AG04450 (cell line): ENCODE measurements around the gene UGGT1. TPM values are rescaled to one million over a fixed set of nuclear protein-coding genes. Genes with fewer than 3 reads are reported as not detected.
"Not testable (repeated sequence)": the region's sequence is repeated elsewhere in the genome, so short reads cannot be mapped to it uniquely, and the experiment has no call there.

Source experiments
- CTCF ChIA-PET: fragments of 300-600, 350-600 bp; formaldehyde crosslinking; extraction: SDS; loops from one replicate; lab custom pipeline; 2022; ENCODE audit warnings: antibody characterized with exemption, inconsistent platforms; lab: Charles Lee
- POLR2A ChIA-PET: fragments of 350-600 bp; formaldehyde crosslinking; extraction: SDS; loops from one replicate; lab custom pipeline; 2021; ENCODE audit warnings: antibody characterized with exemption, inconsistent platforms; lab: Yijun Ruan, JAX
- DNase-seq: peaks from one replicate; pipeline ENCODE4 v3.0.0-alpha.2; 2011; ENCODE audit warnings: low read depth, low spot score
- H3K27ac ChIP-seq: one replicate; pipeline ENCODE4 v1.5.1; 2012; ENCODE audit warnings: low read depth, low read length, control low read depth
- H3K27me3 ChIP-seq: one replicate; pipeline ENCODE4 v1.6.0; 2012; ENCODE audit warnings: low read length; ENCODE audit not compliant: control insufficient read depth, insufficient read depth
- H3K4me3 ChIP-seq: 2 replicates; pipeline ENCODE4 v1.5.1; 2011; ENCODE audit warnings: mild to moderate bottlenecking, low read depth, low read length, control low read depth
- H3K9me3 ChIP-seq: 2 replicates; pipeline ENCODE4 v1.5.1; 2012; ENCODE audit warnings: low read length; ENCODE audit not compliant: control insufficient read depth, insufficient read depth
- polyA plus RNA-seq: library from polyadenylated mRNA; depleted of rRNA; stranded (reverse); fragments of >200 nt; gene quantifications from 2 replicates; pipeline ENCODE4 v1.2.3, GENCODE V29; 2011
- TF ChIP-seq, protein P1 (sequence below): IDR thresholded peaks from 2 replicates; pipeline ENCODE4 v1.5.1; 2011; ENCODE audit warnings: low read depth, low read length, control low read depth, inconsistent platforms

The UGGT1 gene
- polyA plus RNA-seq, 1 experiment, result 61.4 TPM

DNA sequence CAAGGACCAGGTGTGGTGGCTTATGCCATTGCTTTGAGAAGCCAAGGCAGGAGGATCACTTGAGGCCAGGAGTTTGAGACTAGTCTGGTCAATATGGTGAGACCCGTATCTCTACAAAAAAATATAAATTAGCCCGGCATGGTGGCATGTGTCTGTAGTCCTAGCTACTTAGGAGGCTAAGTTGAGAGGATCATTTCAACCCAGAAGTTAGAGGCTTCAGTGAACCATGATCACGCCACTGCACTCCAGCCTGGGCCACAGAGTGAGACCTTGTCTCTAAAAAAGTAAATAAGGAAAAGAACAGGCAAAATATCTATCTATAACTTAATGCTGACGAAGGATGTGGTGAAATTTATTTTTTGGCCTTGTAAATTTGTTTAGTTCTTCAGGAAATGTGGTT is 78.1 kb downstream of the UGGT1 start:
- CTCF ChIA-PET, result interaction anchor here (0.6 to 1.3 kb wide), 4 partner anchors 9 to 154 kb away, joined by 3 to 6 read pairs (median 3); no protein-coding TSS in a partner anchor
- DNase-seq, result no peak
- Histone ChIP-seq H3K4me3 (no peak overlapping the region), H3K27me3 (no peaks in the 10 kb centered on the region), H3K9me3 (no peaks in the 10 kb centered on the region), H3K27ac (no peak overlapping the region)
- POLR2A ChIA-PET, result interaction anchor here (0.6 to 1.6 kb wide), 7 partner anchors 10 to 147 kb away, joined by 3 to 8 read pairs (median 4); no protein-coding TSS in a partner anchor
- TF ChIP-seq, protein P1, sequence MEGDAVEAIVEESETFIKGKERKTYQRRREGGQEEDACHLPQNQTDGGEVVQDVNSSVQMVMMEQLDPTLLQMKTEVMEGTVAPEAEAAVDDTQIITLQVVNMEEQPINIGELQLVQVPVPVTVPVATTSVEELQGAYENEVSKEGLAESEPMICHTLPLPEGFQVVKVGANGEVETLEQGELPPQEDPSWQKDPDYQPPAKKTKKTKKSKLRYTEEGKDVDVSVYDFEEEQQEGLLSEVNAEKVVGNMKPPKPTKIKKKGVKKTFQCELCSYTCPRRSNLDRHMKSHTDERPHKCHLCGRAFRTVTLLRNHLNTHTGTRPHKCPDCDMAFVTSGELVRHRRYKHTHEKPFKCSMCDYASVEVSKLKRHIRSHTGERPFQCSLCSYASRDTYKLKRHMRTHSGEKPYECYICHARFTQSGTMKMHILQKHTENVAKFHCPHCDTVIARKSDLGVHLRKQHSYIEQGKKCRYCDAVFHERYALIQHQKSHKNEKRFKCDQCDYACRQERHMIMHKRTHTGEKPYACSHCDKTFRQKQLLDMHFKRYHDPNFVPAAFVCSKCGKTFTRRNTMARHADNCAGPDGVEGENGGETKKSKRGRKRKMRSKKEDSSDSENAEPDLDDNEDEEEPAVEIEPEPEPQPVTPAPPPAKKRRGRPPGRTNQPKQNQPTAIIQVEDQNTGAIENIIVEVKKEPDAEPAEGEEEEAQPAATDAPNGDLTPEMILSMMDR, result no peak

GRCh38 chr2:128169497-128169896 is 78.5 kb downstream of the UGGT1 start:
- ChIA-PET CTCF (interaction anchor here (0.6 to 1.3 kb wide), 5 partner anchors 9 to 153 kb away, joined by 3 to 6 read pairs (median 3); no protein-coding TSS in a partner anchor), POLR2A (interaction anchor here (0.6 to 1.6 kb wide), 7 partner anchors 9 to 147 kb away, joined by 3 to 8 read pairs (median 4); no protein-coding TSS in a partner anchor)
- H3K4me3 ChIP-seq, result no peak overlapping the region
- no peaks in the 10 kb centered on the region for H3K9me3 ChIP-seq
- H3K27me3 ChIP-seq, result no peaks in the 10 kb centered on the region
- peak; percentile 62 for DNase-seq
- H3K27ac ChIP-seq, result no peak overlapping the region
- TF ChIP-seq, protein P1, result no peak

DNA sequence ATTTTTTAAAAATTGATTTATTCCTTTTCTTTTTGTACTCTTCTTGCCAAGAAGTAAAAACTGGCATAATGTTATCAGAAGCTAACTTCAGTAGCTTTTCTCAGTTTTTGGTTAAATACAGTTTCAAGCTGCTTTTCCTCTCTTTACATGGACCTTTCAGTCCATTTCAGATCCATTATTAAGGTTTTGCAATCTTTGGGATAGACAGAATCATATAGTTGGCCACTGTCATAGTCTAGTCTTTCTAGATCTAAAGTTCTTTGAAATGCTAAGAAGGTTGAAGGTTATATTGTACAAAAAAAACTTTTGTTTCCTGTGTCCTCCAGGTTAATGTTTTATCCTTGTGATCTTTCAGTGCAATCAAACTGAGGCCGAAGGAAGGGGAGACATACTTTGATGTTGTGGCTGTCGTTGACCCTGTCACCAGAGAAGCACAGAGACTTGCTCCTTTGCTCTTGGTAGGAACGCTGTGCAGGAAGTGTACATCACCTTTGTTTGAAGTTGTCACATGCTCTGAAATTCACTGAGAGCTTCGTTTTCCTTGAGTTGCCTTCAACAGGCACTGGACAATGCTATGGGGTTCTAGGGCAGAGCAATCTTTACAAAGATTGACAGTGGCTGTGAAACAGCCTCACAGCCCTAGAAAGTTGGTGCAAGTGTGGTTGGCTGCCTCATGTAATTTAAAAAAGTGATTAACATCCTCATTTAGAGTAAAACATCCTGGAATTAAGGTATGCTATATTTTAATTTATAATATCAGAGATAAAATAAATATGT is 79.1 kb downstream of the UGGT1 start:
- no peaks in the 10 kb centered on the region for H3K27me3 ChIP-seq
- no peaks in the 10 kb centered on the region for H3K9me3 ChIP-seq
- no peak for DNase-seq
- H3K4me3 ChIP-seq, result no peak overlapping the region
- ChIA-PET CTCF (interaction anchor here (0.9 to 1.3 kb wide), 5 partner anchors 8 to 136 kb away, joined by 3 to 6 read pairs (median 3); no protein-coding TSS in a partner anchor), POLR2A (interaction anchor here (1.2 to 1.6 kb wide), 5 partner anchors 14 to 146 kb away, joined by 3 to 8 read pairs (median 7); no protein-coding TSS in a partner anchor)
- no peak overlapping the region for H3K27ac ChIP-seq
- TF ChIP-seq, protein P1, result no peak

DNA sequence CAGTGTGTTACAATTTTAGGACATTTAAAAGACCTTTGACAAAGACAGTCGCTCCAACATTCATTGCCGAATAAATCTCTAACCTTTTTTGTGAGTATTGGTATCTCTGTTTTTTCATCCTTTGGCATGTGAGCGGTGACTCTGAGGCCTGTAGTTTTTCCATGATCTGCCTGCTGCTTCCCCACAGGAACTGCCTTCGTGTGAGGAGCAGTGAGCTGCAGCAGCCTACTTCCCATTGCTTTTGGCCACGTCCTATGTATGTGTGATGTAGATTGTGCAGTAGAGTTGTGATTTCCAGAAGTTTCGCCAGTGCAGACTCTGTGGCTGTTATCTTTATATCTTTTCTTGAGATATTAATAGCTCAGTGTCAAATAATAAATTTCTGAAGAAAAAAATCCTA is 79.8 kb downstream of the UGGT1 start:
- Histone ChIP-seq H3K27me3 (no peaks in the 10 kb centered on the region), H3K27ac (no peak overlapping the region), H3K9me3 (no peaks in the 10 kb centered on the region), H3K4me3 (no peak overlapping the region)
- ChIA-PET CTCF (interaction anchor here (1.3 to 2.1 kb wide), 3 partner anchors 11 to 150 kb away, joined by 3 to 10 read pairs (median 8); no protein-coding TSS in a partner anchor), POLR2A (no interaction called here)
- no peak for DNase-seq
- TF ChIP-seq, protein P1, result no peak

DNA sequence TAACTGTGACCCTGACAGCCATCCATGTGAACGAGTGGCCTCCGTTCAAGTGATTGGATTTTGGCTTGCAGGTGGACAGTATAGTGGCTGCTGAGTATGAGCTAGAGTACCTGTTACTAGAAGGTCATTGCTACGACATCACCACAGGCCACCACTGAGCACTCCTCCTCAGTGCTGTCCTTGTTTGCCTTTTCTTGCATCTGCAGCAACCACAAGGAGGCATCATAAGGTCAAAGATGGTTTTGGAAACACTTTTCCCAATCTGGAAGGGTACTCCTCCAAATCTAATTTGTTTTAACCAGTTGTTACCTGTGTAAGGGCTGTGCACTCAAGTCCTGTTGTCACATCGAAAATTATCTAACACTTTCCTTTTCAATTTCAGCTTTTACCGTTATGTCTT is 81.2 kb downstream of the UGGT1 start:
- Histone ChIP-seq H3K27ac (no peak overlapping the region), H3K4me3 (no peak overlapping the region), H3K27me3 (no peaks in the 10 kb centered on the region), H3K9me3 (no peaks in the 10 kb centered on the region)
- TF ChIP-seq, protein P1, result peak; percentile 55
- ChIA-PET CTCF (interaction anchor here (0.6 to 2.1 kb wide), 10 partner anchors 10 to 1751 kb away, joined by 3 to 10 read pairs (median 4); no protein-coding TSS in a partner anchor), POLR2A (no interaction called here)
- no peak for DNase-seq

DNA sequence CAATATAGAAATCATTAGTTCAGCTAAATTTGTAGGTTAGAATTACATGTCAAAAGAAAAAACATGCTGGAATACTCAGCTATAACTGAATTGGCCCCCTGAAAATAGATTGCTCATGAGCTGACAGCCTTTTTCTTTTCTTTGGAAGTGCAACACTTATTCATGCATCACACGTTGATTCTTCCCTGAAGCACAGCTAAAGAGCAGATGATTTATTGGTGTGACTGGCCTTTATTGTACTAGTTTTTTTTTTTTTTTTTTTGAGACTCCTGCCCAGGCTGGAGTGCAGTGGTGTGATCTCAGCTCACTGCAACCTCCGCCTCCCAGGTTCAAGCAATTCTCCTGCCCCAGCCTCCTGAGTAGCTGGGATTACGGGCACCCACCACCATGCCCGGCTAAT is 83.1 kb downstream of the UGGT1 start:
- H3K27me3 ChIP-seq, H3K9me3 ChIP-seq, POLR2A ChIA-PET, H3K27ac ChIP-seq, DNase-seq, H3K4me3 ChIP-seq: not testable (repeated sequence)
- CTCF ChIA-PET, result interaction anchor here (1.0 to 1.1 kb wide), 2 partner anchors 60 to 133 kb away, joined by 4 to 5 read pairs; no protein-coding TSS in a partner anchor
